NCI-H2196 (cell line): ENCODE results near the gene ZNF547.

Experiments
- DNase-seq: peaks from one replicate; lab custom pipeline; 2025; ENCODE audit not compliant: unreplicated experiment; lab: John Stamatoyannopoulos, UW

ZNF547 gene

DNA sequence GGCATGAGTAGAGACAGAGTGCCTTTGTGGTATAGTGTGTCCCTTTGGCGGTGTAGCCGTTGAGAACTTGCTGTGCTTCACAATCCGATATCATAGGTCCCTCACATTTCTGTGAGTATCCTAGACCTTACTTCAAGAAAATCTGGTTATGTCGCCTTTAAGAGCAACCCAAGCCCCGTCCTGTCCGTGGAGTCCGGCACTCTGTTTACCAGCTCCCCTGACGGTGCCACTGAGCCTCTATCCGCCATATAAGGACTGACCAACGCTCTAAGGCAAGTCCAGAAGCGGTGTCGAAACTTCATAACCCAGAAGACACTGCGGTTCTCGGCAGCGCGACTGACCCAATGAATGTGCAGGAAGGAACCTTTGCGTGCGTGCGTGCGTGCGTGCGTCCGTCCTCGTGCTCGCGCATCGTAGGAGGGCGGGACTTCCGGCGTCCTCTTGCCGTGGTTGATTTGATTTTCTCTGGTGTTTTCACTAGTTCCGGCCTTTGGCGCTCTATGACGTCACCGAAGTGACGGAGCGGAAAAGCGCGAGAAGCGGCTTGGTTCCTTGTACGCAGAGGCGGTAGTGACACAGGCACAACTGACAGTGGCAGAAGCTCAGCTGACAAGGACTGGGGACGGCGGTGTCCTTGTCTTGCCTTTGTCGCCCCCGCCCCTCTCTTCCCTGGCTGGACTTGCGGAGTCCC, at the start of gene ZNF547, which contains the start of gene TRAPPC2B:
ZNF547 (plus strand) TSS at position 555 of the 691 bp plus-strand sequence. CDS start 5,005 bp downstream, outside the sequence.
TRAPPC2B (plus strand) TSS at position 555 of the 691 bp plus-strand sequence. CDS start 1,283 bp downstream, outside the sequence.
- DNase-seq = peak; percentile 98

DNA sequence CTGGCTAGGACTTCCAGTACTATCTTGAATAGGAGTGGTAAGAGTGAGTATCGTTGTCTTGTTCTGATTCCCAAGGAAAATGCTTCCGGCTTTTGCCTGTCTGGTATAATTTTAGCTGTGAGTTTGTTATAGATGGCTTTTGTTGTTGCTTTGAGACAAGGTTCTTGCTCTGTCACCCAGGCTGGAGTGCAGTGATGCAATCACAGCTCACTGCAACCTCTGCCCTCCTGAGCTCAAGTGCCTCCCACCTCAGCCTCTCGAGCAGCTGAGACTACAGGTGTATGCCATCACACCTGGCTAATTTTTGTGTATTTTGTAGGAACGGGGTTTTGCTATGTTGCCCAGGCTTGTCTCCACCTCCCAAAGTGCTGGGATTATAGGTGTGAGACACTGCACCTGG, 49.2 kb upstream of the ZNF547 start:
- no peak for DNase-seq

DNA sequence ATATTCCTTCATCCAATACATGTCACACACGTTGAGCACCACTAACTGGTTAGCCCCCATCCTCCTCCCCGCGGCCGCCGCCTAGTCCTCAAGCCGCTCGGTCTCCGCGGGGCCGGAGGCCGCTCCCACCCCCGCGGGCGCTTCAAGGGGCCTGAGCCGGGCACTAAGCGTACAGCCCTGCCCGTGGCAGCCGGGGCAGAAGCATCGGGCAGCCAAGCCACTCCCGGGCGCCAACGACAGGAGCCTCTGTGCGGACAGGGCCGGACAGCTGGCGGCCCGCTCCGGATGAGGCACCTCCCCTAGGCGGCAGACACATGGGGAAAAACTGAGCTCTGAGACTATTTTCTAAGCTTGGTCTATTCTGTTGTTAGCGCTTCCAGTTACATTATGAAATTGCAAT, 45.8 kb upstream of the ZNF547 start:
- DNase-seq = no peak

DNA sequence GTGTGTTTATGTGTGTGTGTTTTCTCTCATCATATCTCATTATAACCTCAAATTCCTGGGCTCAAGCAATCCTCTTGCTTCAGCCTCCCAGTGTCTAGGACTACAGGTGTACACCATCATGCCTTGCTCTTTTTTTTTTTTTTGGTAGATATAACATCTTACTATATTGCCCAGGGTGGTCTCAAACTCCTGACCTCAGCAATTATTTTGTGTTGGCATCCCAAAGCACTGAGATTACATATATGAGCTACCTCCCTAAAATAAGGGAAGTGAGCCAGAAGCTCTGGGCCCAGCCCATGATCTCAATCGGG, 43.5 kb upstream of the ZNF547 start:
- DNase-seq = no peak

DNA sequence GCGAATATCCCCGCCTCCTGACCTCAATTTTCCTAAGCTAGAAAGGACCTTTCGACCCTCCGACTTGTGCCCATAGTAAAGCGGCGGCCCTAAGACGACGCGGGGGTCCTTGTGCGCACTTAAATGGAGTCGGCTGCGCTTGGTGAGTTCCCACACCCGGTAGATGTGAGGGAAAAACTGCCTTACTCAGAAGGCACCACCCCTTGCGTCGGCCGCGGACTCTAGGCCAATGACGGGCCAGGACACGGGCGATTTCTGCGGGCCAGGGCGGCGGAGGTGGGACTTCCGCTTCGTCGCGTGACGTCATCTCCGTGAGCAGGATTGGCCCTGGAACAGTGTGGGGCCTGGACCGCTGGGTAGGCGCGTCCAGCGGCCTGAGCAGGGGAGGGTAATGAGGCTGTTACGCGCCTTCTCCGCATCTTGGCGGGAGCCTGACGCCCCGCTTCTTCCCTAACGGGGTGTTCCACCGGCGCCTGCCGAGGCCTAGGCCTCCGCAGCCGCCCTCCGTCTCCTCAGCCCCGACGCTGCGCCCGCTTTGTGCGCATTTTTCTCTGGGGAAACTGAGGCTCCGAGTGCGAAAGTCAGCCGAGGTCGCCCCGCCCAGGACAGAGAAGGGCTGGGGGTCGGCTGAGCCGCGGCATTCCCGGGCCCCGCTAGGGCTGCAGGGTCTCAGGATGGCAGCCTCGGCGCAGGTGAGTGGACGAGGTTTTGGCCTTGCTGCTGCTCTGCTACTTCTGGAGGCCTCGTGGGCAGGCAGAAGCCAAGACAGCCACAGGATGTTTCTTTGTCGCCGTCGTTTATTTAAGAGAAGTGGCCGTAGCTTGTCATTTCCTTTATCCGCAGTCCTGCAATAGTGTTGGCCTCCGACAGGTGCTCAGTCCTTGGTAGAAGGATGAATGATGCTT, 42.9 kb upstream of the ZNF547 start, which contains the start of gene ZNF543:
ZNF543 (plus strand) TSS at position 293 of the 905 bp plus-strand sequence; CDS start at position 675, 382 bp downstream.
- peak; percentile 96 for DNase-seq

DNA sequence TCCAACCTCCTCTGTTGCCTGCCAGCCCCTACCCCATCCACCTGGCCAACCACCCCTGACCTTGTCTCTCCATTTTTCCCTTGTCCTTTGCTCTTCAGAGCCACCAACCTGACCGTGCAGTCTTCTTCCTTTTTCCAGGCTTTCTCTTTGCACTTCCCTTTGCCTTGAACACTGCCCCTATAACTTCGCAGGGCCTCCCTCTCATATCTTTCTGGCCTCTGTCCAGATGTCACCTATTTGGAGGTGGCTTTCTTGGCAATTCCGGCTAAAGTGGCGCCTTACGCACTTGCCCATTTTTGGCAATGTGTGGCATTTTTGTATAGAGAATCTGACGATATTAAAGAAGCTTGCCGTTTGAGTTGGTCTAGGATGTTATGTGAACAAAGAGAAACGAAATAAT, 42.2 kb upstream of the ZNF547 start:
- DNase-seq = no peak

DNA sequence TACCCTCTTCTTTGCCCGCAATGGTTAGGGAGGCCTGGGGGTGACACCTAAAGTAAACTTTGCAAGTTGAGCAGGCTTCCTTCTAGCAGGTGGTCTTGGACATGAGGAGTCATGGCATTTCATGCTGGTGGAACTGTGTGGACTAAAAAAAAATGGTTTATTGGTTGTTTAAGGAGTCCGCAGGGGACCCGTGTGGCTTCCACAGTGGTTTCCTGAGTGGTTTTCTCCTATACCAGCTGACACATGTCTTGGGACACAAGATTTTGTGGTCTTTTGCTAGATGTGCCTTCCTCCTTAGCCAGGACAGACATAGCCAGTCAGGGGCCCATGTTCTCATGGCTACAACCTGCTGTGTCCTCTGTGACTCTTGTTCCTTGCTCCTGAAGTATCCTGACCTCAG, 41.6 kb upstream of the ZNF547 start:
- DNase-seq = no peak

DNA sequence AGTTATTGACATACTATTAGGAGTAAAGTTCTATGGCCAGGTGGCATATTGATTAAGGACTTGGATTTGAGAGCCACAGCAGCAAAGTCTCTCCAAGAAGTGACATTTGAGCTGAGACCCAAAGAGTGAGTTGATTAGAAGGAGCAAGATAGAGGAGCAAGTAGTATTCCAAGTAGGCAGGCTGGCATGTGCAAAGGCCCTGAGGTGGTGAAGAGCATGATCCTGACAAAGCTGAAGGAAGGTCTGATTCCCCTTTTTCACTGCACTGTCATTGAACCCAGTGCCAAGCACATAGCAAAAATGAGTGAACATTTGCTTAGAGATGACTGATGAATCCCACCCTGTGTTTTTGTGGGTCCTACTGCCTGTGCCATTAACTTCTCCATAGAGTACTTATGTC, 38.4 kb upstream of the ZNF547 start:
- no peak for DNase-seq

DNA sequence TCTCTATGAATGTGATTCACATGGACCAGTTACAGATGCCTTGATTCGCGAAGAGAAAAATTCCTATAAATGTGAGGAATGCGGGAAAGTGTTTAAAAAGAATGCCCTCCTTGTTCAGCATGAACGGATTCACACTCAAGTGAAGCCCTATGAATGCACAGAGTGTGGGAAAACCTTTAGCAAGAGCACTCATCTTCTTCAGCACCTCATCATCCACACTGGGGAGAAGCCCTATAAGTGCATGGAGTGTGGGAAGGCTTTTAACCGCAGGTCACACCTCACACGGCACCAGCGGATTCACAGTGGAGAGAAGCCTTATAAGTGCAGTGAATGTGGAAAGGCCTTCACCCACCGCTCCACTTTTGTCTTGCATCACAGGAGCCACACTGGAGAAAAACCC, 35.4 kb upstream of the ZNF547 start:
- no peak for DNase-seq

DNA sequence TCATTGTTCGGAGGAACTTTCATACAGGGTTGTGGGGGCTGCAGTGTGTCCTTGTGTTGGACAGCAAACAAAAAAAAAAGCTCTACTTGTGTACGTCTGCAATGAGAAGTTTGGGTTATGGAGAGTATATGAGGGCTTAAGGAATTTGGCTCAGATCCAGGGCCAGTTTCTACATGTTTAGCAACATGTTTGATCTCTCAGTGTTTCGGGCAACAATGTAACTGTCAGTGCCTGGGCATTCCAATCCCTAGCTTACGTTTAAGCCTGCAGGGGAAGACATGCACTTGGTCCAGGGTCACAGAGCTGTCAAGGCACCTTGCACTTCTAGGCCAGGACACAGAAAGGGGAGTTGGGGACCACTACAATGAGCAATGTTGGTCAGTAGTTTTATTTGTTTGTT, 29.2 kb upstream of the ZNF547 start:
- DNase-seq = no peak

DNA sequence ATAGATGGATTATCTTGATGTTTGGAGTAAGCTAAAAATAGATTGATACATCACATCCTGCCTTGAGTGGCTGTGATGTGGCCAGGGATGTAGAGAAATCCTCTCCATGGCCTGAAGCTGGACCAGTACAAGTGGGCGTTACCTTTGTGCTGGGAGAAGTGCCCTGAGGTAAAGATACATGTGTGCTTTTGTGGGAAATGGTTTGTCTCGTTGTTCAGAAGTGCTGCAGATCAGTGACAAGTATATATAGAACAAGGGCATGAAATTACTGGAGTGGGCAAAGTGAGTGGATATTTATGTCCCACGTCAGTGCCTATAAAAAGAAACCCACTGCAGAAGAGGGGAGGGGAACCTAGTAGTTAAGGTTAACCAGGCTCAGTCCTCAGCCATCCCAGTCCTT, 24.5 kb upstream of the ZNF547 start:
- DNase-seq = no peak

DNA sequence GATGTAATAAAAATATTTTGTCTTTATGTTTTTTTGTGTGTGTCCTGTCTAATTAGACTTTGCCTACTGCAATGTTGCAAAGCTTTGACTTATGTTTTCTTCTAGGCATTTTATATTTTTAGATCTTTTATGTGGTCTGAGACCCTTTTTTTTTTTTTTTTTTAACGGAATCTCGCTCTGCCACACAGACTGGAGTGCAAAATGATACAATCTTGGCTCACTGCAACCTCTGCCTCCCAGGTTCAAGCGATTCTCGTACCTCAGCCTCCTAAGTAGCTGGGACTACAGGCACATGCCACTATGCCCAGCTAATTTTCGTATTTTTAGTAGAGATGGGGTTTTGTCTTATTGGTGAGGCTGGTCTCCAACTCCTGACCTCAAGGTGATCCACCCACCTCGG, 20.8 kb upstream of the ZNF547 start:
- DNase-seq = no peak

DNA sequence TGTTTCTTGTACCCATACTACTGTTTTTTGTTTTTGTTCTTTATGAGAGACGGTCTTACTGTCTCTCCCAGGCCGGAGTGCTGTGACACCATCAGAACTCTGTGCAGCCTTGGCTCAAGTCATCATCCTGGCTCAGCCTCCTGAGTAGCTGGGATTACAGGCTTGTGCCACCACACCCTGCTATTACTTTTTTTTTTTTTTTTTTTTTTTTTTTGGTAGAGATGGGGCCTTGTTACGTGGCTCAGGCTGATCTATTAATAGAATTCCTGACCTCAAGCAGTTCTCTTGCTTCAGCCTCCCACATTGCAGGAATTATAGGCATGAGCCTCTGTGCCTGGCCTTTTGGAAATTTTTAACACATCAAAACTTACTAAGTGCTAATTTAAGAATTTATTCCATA, 15.2 kb upstream of the ZNF547 start:
- no peak for DNase-seq

DNA sequence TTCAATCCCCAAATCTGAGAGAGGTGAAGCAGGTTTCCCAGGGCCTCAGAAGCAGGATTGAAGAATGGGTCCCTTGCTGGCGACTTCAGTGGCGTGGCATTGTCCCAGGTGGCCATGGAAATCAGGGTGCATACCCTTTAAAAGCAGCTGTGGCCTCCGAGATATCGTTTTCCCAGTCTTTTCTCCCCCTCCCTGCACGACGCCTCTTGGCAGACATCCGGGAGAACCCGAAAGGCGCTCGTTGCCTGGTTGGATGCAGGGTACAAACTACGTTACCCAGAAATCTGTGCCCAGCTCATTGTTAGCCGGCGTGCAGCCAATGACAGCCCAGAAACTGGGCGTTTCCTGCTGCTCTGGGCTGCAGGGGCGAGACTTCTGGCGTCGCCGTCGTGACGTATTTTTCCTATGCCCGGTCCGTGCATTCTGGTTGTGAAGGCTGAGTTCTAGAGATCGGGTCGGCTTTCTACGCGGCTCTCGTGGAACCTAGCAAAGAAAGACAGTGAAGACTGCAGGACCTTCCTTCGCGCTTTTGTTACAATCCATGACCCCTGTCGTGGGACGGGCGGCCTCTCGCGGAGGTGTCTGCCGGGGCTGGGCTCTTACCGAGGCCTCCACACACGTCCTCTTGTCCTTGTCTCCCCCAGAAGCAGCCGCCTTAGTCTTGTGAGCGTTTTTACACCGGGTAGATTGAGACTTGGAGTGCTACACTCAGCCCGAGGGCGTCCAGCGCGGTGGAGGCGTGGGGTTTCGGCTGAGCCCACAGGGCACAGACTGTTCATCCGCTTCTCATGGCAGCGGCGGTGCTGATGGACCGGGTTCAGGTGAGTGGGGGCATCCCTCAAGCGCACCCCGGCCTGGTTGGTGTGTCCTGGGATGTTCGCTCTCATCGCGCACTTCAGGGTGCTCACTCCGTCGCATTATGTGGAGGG, 12.2 kb upstream of the ZNF547 start, which contains the start of gene ZNF304:
ZNF304 (plus strand) TSS at position 395 of the 929 bp plus-strand sequence; CDS start at position 789, 394 bp downstream.
- DNase-seq = peak; percentile 96

DNA sequence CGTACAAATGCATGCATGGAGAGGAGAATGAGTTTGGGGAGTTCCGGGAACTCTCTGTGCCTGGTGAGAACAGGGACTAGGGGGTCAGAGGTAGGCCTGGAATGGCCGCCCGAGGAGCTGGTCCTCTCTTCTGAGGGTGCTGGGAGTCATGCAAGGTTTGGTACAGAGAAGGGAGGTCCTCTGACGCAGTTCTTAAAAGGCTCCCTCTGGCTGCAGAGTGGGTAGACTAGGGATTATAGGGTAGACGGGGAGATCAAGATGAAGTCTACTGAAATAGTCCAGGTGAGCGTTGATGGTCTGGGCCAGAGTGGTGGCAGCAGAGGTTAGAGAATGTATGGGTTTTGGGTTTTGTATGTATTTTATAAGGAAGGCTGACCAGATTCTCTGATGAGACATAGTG, 11.5 kb upstream of the ZNF547 start:
- no peak for DNase-seq

DNA sequence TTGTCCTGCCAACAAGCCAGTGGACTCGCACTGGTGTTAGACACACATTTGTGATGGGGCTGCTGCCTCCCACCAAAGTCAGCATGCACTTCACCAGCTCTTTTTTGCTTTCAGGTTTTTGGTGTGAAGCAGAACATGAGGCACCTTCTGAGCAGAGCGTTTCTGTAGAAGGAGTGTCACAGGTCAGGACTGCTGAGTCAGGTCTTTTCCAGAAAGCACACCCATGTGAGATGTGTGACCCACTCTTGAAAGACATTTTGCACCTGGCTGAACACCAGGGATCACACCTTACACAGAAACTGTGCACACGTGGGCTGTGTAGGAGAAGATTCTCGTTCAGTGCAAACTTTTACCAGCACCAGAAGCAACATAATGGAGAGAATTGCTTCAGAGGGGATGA, 7.4 kb upstream of the ZNF547 start:
- DNase-seq = no peak

DNA sequence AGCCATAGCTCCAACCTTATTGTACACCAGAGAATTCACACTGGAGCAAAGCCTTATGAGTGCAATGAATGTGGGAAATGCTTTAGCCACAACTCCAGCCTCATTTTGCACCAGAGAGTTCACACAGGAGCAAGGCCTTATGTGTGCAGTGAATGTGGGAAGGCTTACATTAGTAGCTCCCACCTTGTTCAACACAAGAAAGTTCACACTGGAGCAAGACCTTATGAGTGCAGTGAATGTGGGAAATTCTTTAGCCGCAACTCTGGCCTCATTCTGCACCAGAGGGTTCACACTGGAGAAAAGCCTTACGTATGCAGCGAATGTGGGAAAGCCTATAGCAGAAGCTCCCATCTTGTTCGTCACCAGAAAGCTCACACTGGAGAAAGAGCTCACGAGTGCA, 5.9 kb upstream of the ZNF547 start:
- DNase-seq = no peak

DNA sequence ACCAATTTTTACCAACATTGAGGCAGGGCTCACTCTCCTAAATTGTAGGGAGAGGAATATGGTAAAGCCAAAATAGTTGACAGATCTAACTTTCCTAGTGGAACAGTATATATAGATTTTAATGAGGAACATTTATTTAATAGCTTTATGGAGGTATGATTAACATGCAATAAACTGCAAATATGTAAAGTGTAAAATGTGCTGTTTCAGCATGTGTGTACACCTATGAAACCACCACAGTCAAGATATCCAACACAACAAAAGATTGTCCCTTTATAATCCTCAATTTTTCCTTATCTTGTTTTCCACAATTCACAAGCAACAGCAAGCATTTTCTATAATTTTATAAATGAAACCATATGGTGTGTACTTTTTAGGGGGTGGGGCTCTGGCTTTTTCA, 4.1 kb upstream of the ZNF547 start:
- no peak for DNase-seq

DNA sequence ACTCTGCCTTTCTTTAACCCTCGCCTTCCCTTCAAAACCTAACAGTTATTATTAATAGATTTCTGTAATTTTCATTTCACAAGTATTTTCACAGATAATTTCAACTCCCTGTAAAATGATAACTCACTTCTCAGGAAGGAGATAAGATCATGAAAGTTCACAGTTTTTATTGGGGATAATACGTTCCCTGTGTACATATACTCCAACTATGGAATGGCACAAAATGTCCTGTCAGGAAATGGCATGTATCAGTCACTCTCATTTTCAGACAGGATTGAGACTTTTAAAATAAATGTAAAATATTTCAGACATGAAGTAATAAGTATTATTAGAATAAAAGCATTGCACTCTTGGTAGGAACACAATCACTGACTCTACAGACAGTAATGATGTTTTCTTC, 932 bp upstream of the ZNF547 start:
- no peak for DNase-seq

DNA sequence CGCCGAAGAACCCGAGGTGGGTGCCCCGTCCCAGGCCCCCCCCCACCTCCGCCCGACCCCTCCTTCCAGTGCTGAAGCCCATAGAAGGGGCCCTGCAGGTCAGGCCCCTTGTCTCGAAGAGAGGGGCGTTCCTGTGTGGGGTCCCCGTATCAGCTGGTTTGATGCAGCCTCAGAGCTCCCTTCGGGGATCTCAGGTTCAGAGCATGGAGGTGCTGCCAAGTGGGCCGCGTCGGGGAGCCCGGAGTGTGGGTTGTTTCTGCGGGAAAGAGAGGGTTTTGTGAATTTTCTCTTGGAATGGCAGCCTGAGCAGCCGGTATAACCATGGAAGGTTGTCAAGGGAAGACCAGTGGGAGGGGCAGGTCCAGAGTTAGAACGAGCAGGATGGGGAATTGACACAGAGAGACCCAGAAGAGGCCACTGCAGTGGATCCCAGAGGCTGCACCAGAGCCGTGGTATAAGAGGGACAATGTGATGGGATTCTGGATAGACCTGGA, 384 bp downstream of the ZNF547 start:
- no peak for DNase-seq

DNA sequence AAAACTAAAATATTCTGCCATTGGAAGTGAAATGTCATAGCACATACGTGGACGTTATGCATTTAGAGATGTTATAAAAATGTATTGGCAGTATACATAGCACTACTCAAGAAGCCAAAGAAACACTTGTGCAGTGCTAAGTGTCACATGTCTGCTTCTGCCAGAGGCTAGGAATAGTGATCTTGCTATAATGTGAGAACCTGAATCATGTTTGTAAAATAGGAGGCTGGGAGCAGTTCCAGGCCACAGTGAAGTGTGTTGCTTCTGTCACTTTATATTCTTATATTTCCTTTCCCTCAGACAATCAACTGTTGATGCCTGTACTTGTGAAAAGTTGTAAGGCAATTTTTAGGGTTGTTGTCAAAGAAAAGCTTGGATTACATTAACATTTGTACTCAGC, 3.4 kb downstream of the ZNF547 start:
- DNase-seq = no peak
